Measurements from ENCODE around the gene PIEZO1.

GRCh38 chr16:88769617-88770460 lies 15.2 kb downstream of the PIEZO1 start:
- no peak for TF ChIP-seq ZSCAN29 (IDR thresholded peaks at IDR 0.05)
- TF ChIP-seq, protein P1, sequence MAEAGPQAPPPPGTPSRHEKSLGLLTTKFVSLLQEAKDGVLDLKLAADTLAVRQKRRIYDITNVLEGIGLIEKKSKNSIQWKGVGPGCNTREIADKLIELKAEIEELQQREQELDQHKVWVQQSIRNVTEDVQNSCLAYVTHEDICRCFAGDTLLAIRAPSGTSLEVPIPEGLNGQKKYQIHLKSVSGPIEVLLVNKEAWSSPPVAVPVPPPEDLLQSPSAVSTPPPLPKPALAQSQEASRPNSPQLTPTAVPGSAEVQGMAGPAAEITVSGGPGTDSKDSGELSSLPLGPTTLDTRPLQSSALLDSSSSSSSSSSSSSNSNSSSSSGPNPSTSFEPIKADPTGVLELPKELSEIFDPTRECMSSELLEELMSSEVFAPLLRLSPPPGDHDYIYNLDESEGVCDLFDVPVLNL (IDR thresholded peaks at IDR 0.05; ENCODE audit: low read depth, low read length): no peak
- TF ChIP-seq, protein P2, sequence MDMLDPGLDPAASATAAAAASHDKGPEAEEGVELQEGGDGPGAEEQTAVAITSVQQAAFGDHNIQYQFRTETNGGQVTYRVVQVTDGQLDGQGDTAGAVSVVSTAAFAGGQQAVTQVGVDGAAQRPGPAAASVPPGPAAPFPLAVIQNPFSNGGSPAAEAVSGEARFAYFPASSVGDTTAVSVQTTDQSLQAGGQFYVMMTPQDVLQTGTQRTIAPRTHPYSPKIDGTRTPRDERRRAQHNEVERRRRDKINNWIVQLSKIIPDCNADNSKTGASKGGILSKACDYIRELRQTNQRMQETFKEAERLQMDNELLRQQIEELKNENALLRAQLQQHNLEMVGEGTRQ (IDR thresholded peaks at IDR 0.05; ENCODE audit: borderline replicate concordance, low read depth, low read length): no peak
- no peak for TF ChIP-seq GATAD2B (conservative IDR thresholded peaks at IDR 0.05; ENCODE audit: low read depth)
- TF ChIP-seq, protein P3, sequence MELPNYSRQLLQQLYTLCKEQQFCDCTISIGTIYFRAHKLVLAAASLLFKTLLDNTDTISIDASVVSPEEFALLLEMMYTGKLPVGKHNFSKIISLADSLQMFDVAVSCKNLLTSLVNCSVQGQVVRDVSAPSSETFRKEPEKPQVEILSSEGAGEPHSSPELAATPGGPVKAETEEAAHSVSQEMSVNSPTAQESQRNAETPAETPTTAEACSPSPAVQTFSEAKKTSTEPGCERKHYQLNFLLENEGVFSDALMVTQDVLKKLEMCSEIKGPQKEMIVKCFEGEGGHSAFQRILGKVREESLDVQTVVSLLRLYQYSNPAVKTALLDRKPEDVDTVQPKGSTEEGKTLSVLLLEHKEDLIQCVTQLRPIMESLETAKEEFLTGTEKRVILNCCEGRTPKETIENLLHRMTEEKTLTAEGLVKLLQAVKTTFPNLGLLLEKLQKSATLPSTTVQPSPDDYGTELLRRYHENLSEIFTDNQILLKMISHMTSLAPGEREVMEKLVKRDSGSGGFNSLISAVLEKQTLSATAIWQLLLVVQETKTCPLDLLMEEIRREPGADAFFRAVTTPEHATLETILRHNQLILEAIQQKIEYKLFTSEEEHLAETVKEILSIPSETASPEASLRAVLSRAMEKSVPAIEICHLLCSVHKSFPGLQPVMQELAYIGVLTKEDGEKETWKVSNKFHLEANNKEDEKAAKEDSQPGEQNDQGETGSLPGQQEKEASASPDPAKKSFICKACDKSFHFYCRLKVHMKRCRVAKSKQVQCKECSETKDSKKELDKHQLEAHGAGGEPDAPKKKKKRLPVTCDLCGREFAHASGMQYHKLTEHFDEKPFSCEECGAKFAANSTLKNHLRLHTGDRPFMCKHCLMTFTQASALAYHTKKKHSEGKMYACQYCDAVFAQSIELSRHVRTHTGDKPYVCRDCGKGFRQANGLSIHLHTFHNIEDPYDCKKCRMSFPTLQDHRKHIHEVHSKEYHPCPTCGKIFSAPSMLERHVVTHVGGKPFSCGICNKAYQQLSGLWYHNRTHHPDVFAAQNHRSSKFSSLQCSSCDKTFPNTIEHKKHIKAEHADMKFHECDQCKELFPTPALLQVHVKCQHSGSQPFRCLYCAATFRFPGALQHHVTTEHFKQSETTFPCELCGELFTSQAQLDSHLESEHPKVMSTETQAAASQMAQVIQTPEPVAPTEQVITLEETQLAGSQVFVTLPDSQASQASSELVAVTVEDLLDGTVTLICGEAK (IDR thresholded peaks at IDR 0.05; ENCODE audit: borderline replicate concordance): no peak

Data from GM12878 (cell line).